Tibial nerve (tissue), 4 donors: ENCODE results near the gene MATN1. TPM values are rescaled to one million over a fixed set of nuclear protein-coding genes. Genes with fewer than 3 reads are reported as not detected.

Experiments used
- DNase-seq, 2 donors: peaks; one replicate each; pipeline ENCODE4 v3.0.0-alpha.2; 2019; ENCODE audit warnings: low spot score in 2 of 2
- H3K27ac ChIP-seq, 4 donors: fragments of 200-600 bp; sonication (generic) in 3 of 4; one replicate each; pipeline ENCODE4 v1.5.1; 2017 to 2019; ENCODE audit warnings: mild to moderate bottlenecking in 1 of 4
- H3K27me3 ChIP-seq, 2 donors: fragments of 200-600 bp; sonication (generic) in 1 of 2; one replicate each; pipeline versions ENCODE4 v1.5.1 to v1.6.0; 2017 to 2019
- H3K36me3 ChIP-seq, 3 donors: fragments of 200-600 bp; sonication (generic); one replicate each; pipeline ENCODE4 v1.5.1; 2018 to 2019
- H3K4me1 ChIP-seq, 4 donors: fragments of 200-600 bp; sonication (generic) in 3 of 4; one replicate each; pipeline ENCODE4 v1.5.1; 2017 to 2019
- H3K4me3 ChIP-seq, 4 donors: fragments of 200-600 bp; sonication (generic) in 3 of 4; one replicate each; pipeline ENCODE4 v1.5.1; 2017 to 2019; ENCODE audit warnings: mild to moderate bottlenecking in 1 of 4, moderate library complexity in 1 of 4
- H3K9me3 ChIP-seq, 4 donors: fragments of 200-600 bp; sonication (generic) in 3 of 4; one replicate each; pipeline ENCODE4 v1.5.1; 2017 to 2019
- EP300 ChIP-seq, 2 donors: sonication (generic); formaldehyde crosslinking; IDR thresholded peaks; one replicate each; pipeline ENCODE4 v1.6.1; 2017; ENCODE audit warnings: antibody characterized with exemption in 2 of 2, mild to moderate bottlenecking in 1 of 2
- POLR2A ChIP-seq, 2 donors: fragments of 450-650 bp; IDR thresholded peaks; one replicate each; pipeline ENCODE4 v1.6.1; 2017; ENCODE audit warnings: antibody characterized with exemption in 2 of 2, mild to moderate bottlenecking in 2 of 2, moderate library complexity in 2 of 2
- WGBS, 2 donors: methylation state at CpG; one replicate each; pipeline ENCODE4 v1.1.5; 2018; 5-methylcytosine and 5-hydroxymethylcytosine counted together
- total RNA-seq, 4 donors: library from RNA; depleted of rRNA; stranded (reverse); fragments of >200 nt; gene quantifications; one replicate each; pipeline ENCODE4 v1.1.0, GENCODE V29; 2016
- TF ChIP-seq, protein P1 (sequence below), 5 experiments: fragments of 200-600 bp in 3 of 5; fragments of 450-650 bp in 2 of 5; sonication (generic) in 3 of 5; IDR thresholded peaks; one replicate each; pipeline ENCODE4 v1.5.1; 2016 to 2019; ENCODE audit warnings: antibody characterized with exemption in 5 of 5, mild to moderate bottlenecking in 3 of 5, moderate library complexity in 2 of 5

Gene MATN1
- total RNA-seq, 4 donors from 2014 or later: not detected

- H3K4me1 ChIP-seq: peaks cover 0 to 37% (median 23%) of the 10 kb centered on the region in 4 donors
Observed at GRCh38 chr1:30762930-30763650, 39.7 kb upstream of the MATN1 start.

GRCh38 chr1:30762152-30762929 is 39.0 kb upstream of the MATN1 start:
- no peak overlapping the region for H3K27ac ChIP-seq
- H3K9me3 ChIP-seq: no peaks in the 10 kb centered on the region
- no peaks in the 10 kb centered on the region for H3K36me3 ChIP-seq
- H3K27me3 ChIP-seq: no peaks in the 10 kb centered on the region
- TF ChIP-seq POLR2A (IDR thresholded peaks at IDR 0.05) (no peak), EP300 (IDR thresholded peaks at IDR 0.05) (no peak)
- TF ChIP-seq, protein P1, sequence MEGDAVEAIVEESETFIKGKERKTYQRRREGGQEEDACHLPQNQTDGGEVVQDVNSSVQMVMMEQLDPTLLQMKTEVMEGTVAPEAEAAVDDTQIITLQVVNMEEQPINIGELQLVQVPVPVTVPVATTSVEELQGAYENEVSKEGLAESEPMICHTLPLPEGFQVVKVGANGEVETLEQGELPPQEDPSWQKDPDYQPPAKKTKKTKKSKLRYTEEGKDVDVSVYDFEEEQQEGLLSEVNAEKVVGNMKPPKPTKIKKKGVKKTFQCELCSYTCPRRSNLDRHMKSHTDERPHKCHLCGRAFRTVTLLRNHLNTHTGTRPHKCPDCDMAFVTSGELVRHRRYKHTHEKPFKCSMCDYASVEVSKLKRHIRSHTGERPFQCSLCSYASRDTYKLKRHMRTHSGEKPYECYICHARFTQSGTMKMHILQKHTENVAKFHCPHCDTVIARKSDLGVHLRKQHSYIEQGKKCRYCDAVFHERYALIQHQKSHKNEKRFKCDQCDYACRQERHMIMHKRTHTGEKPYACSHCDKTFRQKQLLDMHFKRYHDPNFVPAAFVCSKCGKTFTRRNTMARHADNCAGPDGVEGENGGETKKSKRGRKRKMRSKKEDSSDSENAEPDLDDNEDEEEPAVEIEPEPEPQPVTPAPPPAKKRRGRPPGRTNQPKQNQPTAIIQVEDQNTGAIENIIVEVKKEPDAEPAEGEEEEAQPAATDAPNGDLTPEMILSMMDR (IDR thresholded peaks at IDR 0.05): no peak
- no peak overlapping the region for H3K4me3 ChIP-seq
- 79 to 92% methylated on average over 5 of the region's 6 CpGs for WGBS, 2 donors
- peaks cover 0 to 44% (median 29%) of the 10 kb centered on the region in 4 donors for H3K4me1 ChIP-seq
- DNase-seq: no peak

More at GRCh38 chr1:30762930-30763650, 39.7 kb upstream of the MATN1 start:
- Histone ChIP-seq H3K4me3 (no peak overlapping the region), H3K9me3 (no peaks in the 10 kb centered on the region), H3K27ac (peak overlapping the region in 1 of 4 donors; percentile 15), H3K36me3 (no peaks in the 10 kb centered on the region), H3K27me3 (no peaks in the 10 kb centered on the region)
- TF ChIP-seq EP300 (IDR thresholded peaks at IDR 0.05): no peak
- TF ChIP-seq POLR2A (IDR thresholded peaks at IDR 0.05): no peak
- TF ChIP-seq, protein P1 (IDR thresholded peaks at IDR 0.05): no peak
- DNase-seq: no peak
- 86 to 91% methylated on average over 7 of the region's 7 CpGs for WGBS, 2 donors

GRCh38 chr1:30761381-30762151 is 38.2 kb upstream of the MATN1 start:
- DNase-seq: no peak
- no peaks in the 10 kb centered on the region for H3K9me3 ChIP-seq

GRCh38 chr1:30760596-30761324 is 37.4 kb upstream of the MATN1 start:
- 58 to 63% methylated on average over 18 of the region's 18 CpGs for WGBS, 2 donors
- TF ChIP-seq, protein P1 (IDR thresholded peaks at IDR 0.05): no peak
- TF ChIP-seq EP300 (IDR thresholded peaks at IDR 0.05) (no peak), POLR2A (IDR thresholded peaks at IDR 0.05) (no peak)
- H3K27ac ChIP-seq: peak overlapping the region in 3 of 4 donors; percentile 11 to 36 (median 30)
- H3K27me3 ChIP-seq: no peaks in the 10 kb centered on the region
- DNase-seq: no peak
- H3K9me3 ChIP-seq: no peaks in the 10 kb centered on the region
- H3K4me1 ChIP-seq: peaks cover 0 to 53% (median 32%) of the 10 kb centered on the region in 4 donors
- H3K36me3 ChIP-seq: no peaks in the 10 kb centered on the region
- H3K4me3 ChIP-seq: no peak overlapping the region

More at GRCh38 chr1:30761381-30762151, 38.2 kb upstream of the MATN1 start:
- H3K36me3 ChIP-seq: no peaks in the 10 kb centered on the region
- no peaks in the 10 kb centered on the region for H3K27me3 ChIP-seq
- TF ChIP-seq POLR2A (IDR thresholded peaks at IDR 0.05): no peak
- TF ChIP-seq, protein P1 (IDR thresholded peaks at IDR 0.05): no peak
- TF ChIP-seq EP300 (IDR thresholded peaks at IDR 0.05): no peak
- no peak overlapping the region for H3K4me3 ChIP-seq
- H3K27ac ChIP-seq: peak overlapping the region in 3 of 4 donors; percentile 11 to 36 (median 30)
- 38 to 48% methylated on average over 9 to 10 of the region's 11 CpGs for WGBS, 2 donors
- H3K4me1 ChIP-seq: peaks cover 0 to 52% (median 32%) of the 10 kb centered on the region in 4 donors
